ENCODE data around the gene LRRIQ1.

Gene LRRIQ1

DNA sequence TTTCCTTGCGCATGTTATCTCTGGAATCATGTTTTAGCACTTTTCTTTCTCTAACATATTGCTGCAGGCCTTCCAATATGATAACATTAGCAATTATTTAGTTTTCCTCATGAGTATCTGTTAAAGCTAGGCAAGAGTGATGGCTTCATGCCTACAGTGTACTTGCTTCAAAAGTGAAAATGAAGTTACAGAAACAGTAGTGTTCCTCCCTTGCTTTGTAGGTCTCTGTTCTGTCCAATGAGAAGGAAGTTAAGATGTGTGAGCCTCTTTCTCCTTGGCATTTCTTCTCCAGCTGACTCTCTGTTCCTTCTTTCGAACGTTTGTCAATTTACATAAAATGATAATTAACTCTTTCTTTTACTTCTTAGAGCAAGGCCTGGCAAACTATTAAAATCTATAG lies 22.2 kb downstream of the LRRIQ1 start:
- DNase-seq = no peak

DNA sequence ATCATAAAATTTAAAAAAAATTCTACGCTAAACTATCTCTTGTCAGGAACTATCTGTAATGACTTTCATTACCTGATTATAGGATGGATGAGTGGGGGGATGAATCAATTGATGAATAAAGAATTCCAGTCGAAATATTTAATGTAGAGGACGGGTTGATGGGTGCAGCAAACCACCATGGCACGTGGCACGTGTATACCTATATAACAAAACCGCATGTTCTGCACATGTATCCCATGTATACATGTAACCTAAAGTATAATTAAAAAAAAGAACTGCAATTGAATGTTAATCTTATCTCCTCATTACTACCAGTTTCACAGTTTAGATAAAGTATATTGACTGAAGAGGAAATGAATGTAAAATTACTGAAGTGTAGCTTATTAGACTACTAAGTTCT lies 23.4 kb downstream of the LRRIQ1 start:
- DNase-seq = no peak

DNA sequence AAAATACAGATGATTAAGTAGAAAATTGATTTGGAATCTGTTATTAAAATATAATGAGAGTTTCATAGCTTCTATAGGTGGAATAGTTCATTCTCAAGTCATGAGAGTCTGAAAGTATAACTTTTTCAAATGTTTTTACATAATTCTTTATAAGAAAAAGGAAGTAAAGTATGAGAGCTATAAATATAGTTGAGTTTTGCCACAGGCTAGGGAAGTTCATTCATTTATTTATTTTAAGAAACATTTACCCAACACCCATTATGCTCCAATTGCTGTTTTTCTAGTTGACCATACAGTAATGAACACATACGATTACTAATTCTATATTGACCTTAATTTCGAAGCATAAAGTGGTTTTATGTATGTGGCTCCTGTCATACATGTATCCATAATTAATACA lies 24.8 kb downstream of the LRRIQ1 start:
- DNase-seq = no peak

GRCh38 chr12:85065837-85066482 lies 29.8 kb downstream of the LRRIQ1 start:
- DNase-seq = no peak

DNA sequence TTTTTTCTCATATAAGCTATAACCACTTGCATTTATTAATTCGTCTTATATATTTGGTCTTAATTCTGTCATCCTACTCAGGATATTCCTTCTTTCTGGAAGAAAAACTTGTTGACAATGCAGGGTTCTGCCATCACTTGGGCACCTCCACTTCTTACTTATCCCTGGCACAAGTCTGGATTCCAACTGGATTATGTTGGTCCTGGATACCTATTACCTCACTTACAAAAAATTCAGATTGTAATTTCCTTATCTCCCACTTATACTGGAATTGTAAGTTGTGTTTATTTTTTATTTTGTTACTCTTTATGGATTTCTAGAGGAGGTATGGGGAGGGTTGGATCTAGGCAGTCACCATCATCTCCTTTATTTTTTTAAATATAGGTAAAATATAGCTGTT lies 36.7 kb downstream of the LRRIQ1 start:
- DNase-seq = no peak

DNA sequence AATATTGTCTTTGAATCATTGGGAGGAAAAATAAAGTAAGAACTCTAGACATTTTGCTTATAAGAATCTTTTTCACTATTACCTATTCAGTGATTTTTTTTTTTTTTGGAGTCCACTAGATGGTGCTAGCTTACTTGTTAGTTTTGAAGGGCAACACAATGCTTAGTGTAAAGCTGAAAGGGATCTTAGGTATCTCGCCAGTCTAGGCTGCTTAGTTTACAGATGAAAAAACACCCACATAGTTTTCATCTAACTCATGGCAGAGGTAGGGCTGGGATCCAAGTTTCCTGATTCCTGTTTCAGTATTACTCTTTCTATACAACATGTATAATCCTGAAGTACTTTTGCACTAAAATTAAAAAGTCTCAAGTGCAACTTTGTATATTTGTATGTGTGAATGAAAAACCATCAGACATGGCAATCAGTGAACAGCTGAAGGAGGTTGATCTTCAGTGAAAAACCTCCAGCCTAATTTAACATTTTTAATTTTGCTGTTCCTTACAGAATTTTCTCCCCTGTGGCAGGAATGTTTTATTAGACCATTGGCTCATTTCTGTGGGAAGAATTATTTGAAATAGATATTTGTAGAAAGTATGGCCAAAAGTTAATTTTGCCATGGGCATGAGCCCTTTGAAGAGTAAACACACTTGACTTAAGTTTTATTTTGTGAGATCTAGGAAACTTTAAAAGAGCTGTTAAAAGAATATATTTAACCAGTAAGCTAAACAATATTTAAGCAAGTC lies 40.7 kb downstream of the LRRIQ1 start:
- DNase-seq = no peak

GRCh38 chr12:85085066-85085465 lies 48.9 kb downstream of the LRRIQ1 start:
- no peak for DNase-seq

- DNase-seq = no peak
Measured at GRCh38 chr12:85089792-85090191, 53.6 kb downstream of the LRRIQ1 start.

GRCh38 chr12:85092814-85093370 lies 56.7 kb downstream of the LRRIQ1 start:
- DNase-seq = no peak

DNA sequence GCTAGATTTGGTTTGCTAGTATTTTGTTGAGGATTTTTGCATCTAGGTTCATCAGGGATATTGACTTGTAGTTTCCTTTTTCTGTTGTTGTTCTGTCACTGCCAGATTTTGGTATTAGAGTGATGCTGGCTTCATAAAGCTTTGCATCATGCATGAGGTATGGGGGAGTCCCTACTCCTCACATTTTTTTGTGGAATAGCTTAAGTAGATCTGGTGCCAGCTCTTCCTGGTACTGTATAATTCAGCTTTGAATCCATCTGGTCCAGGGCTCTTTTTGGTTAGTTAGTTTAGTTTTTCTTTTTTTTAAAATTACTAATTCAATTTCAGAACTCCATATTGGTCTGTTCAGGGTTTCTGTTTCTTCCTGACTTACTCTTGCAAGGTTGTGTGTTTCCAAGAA lies 59.4 kb downstream of the LRRIQ1 start:
- no peak for DNase-seq

DNA sequence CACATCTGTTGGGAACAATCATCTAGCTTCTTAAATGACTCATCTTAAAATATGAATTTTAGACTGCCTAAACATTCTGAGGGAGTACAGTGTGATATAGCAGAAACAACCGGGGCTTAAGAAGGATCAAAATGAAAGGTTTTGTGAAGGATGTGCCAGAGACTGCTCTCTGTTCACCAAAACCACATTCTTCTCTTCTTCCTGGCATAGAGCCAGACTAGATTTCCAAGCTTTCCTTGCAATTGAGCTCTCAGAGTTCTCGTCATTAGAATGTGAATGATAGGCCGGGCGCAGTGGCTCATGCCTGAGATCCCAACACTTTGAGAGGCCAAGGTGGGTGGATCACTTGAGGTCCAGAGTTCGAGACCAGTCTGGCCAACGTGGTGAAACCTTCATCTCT lies 94.5 kb downstream of the LRRIQ1 start:
- DNase-seq = no peak

DNA sequence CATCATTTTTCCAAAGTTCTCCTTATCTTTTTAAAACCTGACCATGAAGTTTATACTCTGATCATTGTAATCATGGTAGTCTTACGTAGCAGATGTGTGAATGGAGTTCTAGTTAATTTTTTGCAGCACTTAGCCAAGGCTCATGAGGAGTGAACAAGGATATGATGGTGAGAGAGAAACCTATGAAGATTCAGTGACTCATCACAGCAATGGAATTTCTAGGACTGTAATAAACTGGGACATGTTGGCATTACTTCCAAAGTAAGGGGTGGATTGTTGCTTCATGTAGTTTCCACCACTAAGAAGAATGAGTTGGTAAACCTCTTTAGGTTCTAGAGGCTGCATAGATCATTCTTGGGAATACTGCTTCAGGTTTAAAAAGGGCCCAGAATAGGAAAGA lies 102.7 kb downstream of the LRRIQ1 start:
- DNase-seq = no peak

GRCh38 chr12:85147331-85147730 lies 111.2 kb downstream of the LRRIQ1 start:
- no peak for DNase-seq

- DNase-seq = no peak
Measured at GRCh38 chr12:85152311-85152729, 116.2 kb downstream of the LRRIQ1 start.

DNA sequence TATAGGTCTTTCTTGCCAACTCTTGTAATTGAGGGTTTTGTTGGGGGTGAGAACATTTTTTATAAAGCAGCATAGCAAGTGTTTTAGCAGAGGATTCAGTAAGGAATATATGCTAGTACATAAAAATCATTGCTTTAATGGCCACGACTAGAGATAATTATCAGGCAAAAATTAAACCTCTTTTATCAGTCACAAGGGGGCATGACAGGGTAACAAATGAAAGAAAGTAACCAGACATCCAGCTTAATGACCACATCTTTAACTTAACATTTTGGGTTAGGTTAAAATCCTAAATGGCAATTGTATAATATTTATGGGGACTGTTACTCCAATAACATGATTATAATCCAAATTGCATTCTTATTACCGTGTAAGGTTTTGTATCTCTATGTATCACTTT lies 119.6 kb downstream of the LRRIQ1 start:
- no peak for DNase-seq

GRCh38 chr12:85156569-85156968 lies 120.4 kb downstream of the LRRIQ1 start:
- no peak for DNase-seq

- no peak for DNase-seq
Measured at GRCh38 chr12:85157035-85157603, 121.0 kb downstream of the LRRIQ1 start.

GRCh38 chr12:85163752-85164321 lies 127.7 kb downstream of the LRRIQ1 start:
- no peak for DNase-seq

GRCh38 chr12:85179680-85180270 lies 143.6 kb downstream of the LRRIQ1 start:
- no peak for DNase-seq

DNA sequence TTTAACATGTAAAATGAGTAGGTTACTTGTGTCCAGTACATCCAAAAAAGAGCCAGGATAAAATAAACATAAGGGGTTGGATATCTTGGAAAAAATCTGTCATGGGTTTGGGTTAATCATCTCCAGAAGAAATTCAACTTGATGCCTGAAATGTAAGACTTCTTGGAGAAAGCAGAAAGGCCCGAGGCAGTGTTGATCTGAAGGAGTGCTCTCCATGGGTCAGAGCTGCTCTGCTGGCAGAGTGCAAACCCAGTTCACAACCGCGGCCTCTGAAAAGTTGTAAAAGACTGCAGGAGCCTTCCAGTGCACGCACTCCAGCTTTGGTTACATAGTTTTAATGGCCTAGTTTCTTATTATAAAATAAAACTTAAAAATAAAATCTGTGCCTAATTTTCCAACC lies 146.5 kb downstream of the LRRIQ1 start:
- DNase-seq = no peak

DNA sequence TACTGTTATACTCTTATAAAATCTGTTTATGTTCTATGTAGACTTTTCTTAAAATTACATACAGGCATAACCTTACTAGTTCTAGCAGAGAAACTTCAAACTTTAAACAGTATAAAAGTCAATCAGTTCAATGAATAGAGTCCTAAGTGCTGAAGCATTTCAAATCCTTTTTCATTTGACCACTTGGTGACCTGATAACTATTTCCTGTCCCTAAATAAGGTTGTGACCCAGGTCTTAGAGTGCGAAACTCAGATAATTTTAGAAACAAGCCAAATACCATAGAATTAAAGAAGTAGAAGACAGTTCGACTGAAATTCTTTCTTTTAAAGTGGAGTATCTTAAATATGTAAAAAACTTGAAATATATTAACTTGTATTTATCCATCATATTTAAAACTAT lies 147.7 kb downstream of the LRRIQ1 start:
- no peak for DNase-seq

- DNase-seq = no peak
Measured at GRCh38 chr12:85186236-85186635, 150.1 kb downstream of the LRRIQ1 start.

- no peak for DNase-seq
Measured at GRCh38 chr12:85188619-85189018, 152.5 kb downstream of the LRRIQ1 start.

Measured in SIG-M5 (cell line).